ENCODE measurements around the gene HIC2.
"Not testable (repeated sequence)": the region's sequence is repeated elsewhere in the genome, so short reads cannot be mapped to it uniquely, and the experiment has no call there.

HIC2 gene

DNA sequence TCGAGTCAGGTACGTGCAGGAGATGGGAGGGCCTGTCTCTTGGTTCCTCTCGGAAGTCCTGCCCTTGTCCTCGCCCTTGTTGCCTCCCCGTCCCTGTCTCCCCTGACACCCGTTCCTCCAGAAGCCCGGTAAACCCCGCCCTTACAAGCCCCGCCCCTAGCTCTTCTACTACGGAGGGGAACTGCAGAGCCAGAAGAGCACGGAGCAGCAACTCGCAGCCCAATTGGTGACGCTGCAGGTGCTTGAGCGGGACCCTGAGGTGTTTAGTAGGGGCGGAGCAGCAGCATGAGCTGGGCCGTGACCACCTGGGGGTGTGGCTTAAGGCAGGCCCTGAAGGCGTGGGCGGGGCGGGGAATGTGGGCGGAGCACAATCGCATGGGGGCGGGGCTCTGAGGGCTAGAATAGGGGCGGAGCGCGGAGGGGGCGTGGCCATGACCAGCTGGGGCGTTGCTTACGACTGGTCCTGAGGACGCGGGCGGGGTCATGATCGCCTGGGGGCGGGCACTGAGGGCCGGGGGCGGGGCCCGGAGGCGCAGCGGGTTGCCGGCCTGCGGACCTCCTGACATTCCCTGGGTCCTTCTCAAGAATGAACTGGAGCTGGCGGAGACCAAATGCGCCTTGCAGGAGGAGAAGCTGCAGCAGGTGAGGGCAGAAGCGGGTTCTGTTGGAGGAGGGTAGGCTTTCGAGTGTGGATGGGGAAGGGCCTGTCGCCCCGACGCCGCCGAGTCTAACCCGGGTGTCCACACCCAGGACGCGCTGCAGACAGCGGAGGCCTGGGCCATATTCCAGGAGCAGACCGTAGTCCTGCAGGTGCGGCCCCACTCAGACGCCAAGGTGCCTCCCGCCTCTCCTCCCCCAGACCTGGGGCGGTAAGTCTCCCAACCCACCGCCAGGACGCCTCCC, 51.3 kb downstream of the HIC2 start:
- H3K36me3 ChIP-seq; H3K27me3 ChIP-seq (ENCODE audit: insufficient read depth, low read depth, severe bottlenecking); H3K9me3 ChIP-seq (ENCODE audit: severe bottlenecking); H3K27ac ChIP-seq: not testable (repeated sequence)
- H3K4me3 ChIP-seq (ENCODE audit: low read depth, low read length), result peak overlapping the region; percentile 29
- peak; percentile 94 for DNase-seq

DNA sequence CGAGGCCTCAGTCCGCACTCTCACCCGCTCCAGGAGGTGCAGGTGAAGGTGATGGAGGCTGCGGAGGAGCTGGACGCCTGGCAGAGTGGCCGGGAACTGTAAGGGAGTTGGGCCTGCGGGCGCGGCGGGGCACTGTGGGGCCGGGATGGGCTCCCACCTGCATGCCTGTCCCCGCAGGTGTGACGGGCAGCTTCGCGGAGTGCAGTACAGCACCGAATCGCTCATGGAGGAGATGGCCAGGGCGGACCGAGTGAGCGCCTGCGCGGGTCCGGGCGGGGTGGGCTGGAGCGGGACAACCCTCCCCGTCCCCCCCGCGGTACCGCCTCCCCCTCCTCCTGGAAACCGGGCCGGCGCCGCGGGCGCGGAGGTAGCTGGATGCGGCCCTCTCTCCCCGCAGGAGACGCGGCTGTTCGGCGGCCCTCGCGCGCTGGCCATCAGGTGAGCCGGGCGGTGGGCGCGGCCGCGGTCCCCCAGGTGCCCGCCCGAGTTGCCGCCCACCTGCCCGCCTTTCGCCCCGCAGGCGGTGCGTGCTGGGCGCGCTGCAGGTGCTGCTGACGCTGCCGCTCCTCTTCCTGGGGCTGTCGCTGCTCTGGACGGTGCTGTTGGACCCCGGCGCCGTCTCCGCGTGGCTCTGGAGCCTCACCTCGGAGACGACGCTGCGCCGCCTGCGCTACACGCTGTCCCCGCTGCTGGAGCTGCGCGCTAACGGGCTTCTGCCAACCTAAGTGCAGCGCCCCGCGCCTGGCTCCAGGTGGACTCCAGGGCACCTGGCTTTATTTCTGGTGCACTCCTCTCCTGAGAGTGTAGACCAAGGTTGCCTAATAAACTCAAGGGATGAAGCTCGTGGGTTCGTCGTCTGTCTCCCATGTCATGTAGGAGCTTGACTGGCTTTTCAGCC, 52.2 kb downstream of the HIC2 start:
- H3K9me3 ChIP-seq (ENCODE audit: severe bottlenecking); H3K27me3 ChIP-seq (ENCODE audit: insufficient read depth, low read depth, severe bottlenecking); DNase-seq; H3K4me3 ChIP-seq (ENCODE audit: low read depth, low read length); H3K36me3 ChIP-seq; H3K27ac ChIP-seq: not testable (repeated sequence)

DNA sequence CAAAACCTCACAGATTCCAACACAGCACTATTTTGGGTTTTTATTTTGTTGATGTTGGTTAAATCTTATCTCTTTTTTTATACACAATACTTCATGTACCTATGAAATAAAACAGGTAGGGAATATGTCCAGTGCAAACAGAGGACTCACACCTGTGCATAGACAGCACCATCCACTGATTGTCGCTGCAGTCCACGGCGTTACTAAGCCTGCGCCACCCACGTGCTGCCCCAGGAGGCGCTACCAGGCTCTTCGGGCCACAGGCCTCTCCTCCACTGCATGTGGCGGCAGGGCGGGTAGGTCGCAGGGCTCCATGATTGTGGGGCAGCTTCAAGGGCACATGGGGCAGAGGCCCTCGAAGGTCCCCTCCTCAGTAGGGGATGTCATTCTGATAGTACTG, 55.8 kb downstream of the HIC2 start:
- DNase-seq; H3K36me3 ChIP-seq; H3K4me3 ChIP-seq (ENCODE audit: low read depth, low read length); H3K9me3 ChIP-seq (ENCODE audit: severe bottlenecking); H3K27me3 ChIP-seq (ENCODE audit: insufficient read depth, low read depth, severe bottlenecking); H3K27ac ChIP-seq: not testable (repeated sequence)

DNA sequence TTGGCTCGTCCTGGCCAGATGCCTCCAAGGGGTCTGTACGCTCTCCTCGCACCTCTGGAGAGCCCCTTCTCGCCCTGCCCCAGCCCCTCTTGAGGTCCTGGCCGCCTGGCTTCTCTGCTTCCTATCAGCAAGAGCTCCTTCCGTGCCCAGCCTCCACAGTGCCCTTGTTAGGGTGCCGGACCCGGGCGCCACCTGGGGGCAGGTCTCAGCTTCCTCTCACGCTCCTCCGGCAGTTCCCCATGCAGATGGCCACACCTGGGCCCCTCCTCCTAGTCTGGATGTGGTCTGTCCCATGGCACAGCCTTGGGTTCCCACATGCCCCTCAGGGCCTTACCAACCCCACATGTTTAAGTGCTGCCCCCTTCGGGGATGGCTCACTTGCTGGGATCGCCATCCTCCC, 56.5 kb downstream of the HIC2 start:
- DNase-seq; H3K9me3 ChIP-seq (ENCODE audit: severe bottlenecking); H3K27me3 ChIP-seq (ENCODE audit: insufficient read depth, low read depth, severe bottlenecking); H3K4me3 ChIP-seq (ENCODE audit: low read depth, low read length); H3K27ac ChIP-seq; H3K36me3 ChIP-seq: not testable (repeated sequence)

DNA sequence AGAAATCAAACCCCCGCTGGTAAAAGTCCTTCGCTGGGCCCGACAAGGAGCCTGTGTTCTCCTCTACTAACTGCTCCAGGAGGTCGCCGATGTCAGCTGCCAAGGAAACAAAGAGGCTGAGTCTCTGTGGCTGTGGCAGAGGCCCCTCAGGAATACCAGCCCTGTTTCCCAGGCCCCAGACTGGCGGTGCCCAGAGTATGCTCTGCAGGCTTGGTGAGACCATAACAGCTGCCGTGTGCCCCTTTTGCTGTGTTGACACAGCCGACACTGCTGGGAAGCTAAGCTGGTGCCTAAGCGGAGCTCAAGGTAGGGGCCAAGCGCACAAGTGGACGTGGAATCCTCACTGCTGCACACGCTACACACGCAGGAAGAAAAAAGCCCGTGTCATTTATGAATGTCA, 66.9 kb downstream of the HIC2 start:
- H3K27ac ChIP-seq; H3K36me3 ChIP-seq; H3K4me3 ChIP-seq (ENCODE audit: low read depth, low read length); H3K9me3 ChIP-seq (ENCODE audit: severe bottlenecking); DNase-seq; H3K27me3 ChIP-seq (ENCODE audit: insufficient read depth, low read depth, severe bottlenecking): not testable (repeated sequence)

DNA sequence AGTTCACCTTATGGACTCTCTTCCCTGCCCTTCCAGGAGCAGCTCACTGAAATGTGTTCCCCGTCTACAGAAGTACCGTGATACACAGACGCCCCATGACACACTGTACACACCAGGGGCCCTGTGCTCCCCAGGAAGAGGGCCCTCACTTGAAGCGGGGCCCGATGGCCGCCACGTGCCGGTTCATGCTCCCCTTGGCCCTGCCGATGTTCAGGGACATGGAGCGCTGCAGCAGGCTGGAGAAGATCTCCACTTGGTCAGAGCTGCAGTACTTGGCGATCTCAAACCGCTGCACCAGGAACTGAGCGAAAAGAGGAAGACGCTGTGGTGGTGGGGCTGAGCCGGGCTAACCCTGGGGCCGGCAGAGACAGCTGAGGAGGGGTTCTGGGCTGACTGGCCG, 70.6 kb downstream of the HIC2 start:
- not testable (repeated sequence) for H3K9me3 ChIP-seq (ENCODE audit: severe bottlenecking); H3K4me3 ChIP-seq (ENCODE audit: low read depth, low read length); H3K36me3 ChIP-seq; H3K27me3 ChIP-seq (ENCODE audit: insufficient read depth, low read depth, severe bottlenecking); DNase-seq; H3K27ac ChIP-seq

DNA sequence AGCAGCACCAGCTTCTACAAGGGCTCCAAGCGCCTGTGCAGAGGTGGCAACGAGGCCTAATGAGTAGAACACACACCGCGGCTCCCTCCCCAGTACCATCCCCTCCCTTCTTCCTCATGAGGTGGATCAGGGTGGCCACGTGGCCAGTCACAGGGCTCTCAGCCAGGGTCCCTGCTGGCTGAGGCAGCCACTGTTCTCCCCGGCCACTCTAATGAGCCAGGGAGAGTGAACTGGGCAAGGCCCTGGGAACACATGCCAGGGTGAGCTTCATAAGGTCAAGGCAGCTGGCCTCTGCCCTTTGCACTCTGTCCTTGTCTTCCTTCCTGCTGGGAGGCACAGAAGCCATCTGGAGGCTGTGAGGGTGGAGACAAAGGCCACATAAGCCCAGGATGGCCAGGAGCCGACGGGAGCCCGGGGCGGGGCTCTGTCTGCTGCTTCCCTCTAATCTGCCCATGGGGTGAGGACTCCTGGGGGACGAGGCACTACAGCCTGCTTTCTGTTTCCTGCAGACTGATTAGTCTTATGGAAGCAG, 72.0 kb downstream of the HIC2 start:
- H3K27me3 ChIP-seq (ENCODE audit: insufficient read depth, low read depth, severe bottlenecking); H3K4me3 ChIP-seq (ENCODE audit: low read depth, low read length): not testable (repeated sequence)

DNA sequence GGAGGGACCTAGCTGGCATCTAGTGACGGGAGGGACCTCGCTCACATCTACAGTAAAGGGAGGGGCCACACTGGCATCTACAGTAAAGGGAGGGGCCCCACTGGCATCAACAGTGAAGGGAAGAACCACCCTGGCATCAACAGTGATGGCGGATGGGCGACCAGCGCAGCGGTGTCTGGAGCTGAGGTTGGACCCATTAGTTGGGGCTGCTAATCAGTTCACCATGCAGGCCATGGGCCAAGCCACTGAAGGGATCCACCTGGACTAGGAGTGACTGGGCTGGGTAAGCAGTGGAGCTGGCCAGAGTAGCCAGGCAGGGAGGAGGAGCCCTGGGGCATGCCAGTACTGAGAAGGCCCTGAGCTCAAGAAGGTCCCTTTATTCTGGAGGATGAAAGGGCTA, 73.4 kb downstream of the HIC2 start:
- not testable (repeated sequence) for DNase-seq; H3K4me3 ChIP-seq (ENCODE audit: low read depth, low read length); H3K27me3 ChIP-seq (ENCODE audit: insufficient read depth, low read depth, severe bottlenecking); H3K9me3 ChIP-seq (ENCODE audit: severe bottlenecking); H3K36me3 ChIP-seq
- H3K27ac ChIP-seq, result peak overlapping the region; percentile 55; the same call in 1 of the 2 replicates

More for the DNA sequence above, 72.0 kb downstream of the HIC2 start:
- not testable (repeated sequence) for H3K36me3 ChIP-seq; H3K9me3 ChIP-seq (ENCODE audit: severe bottlenecking); H3K27ac ChIP-seq
- peak; percentile 33 for DNase-seq

DNA sequence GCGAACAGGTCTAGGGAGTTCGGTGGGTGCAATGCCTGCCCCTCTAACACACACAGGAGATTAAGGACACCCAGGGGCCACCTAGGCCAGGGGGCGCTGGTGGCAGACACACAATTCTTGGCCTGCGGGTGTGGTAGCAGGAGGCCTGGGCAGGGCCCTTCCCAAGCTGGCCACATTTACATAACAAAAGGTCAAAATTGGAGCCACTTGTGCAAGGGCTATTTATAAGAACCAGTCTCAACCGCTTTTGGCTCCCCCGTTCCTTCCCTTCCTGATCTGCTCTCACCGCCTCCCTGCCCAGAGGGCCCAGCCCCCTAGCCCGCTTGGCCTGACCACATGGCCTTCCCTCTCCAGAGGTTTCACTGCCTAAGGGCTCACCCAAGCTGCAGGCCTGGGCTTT, 75.1 kb downstream of the HIC2 start:
- not testable (repeated sequence) for H3K4me3 ChIP-seq (ENCODE audit: low read depth, low read length); H3K27me3 ChIP-seq (ENCODE audit: insufficient read depth, low read depth, severe bottlenecking); H3K27ac ChIP-seq; H3K36me3 ChIP-seq; DNase-seq; H3K9me3 ChIP-seq (ENCODE audit: severe bottlenecking)

DNA sequence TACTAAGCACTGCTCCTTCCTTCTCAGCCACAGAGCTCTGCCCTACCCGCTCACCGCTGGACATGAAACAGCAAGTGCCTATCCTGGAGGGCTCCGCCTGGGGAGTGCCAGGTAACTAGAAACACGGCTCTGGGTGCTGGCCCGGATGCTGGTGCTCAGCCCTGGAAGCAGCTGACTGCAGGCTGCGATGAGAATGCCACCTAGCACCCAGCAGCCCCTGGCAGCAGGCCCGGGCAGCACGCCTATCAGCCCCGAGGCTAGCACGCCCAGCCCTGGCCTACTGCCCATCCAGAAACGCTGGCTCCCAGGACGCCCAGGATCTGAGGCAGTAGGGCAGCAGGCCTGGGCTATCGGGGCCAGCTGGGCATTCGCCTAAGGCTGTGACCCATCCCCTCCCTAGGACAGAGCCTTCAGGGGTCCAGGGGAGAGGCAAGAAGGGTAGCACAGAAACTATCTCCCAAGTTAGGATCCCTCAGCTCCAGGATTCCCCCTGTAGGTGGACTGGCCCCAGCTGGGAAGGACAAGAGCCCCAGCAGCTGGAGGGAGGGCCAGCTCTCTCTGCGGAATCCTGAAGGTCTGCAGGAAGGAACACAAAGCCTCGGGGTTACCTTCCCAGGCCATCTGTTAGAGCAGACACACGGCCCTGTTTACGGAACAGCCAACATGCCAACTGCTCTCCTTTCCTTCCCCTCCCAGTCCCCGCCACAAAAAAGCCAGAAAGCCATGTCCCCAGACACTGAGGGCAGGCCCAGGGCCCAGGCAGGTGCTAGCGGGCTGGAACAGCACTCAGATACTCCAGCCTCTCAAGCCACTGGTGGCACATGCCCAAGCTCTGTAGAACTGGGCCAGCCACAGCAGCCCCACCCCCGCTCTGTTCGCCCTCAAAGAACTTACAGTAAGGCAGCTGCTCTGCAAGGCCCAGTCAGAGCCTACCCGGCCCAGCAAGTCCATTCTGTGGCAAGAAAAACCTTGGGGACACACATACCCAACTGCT, 76.9 kb downstream of the HIC2 start:
- DNase-seq, result not testable (repeated sequence)

DNA sequence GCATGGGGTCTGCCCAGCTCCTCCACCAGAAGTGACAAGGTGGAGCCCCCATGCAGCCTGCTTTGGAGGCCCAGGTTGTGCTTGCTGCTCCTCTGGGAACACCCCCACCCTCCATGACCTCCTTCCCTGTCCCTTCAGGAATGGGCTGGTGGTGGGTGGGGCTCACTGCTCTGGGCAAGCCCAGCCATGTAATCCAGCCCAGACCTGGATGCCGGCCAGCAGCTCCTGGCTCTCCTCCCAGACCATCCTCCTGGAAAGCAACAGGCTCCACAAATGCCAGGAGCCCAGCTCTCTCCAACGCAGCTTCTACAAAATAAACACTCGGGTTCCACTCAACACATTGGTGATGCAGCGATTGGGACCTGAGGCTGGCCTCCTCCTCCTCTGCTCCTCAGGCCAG, 80.8 kb downstream of the HIC2 start:
- not testable (repeated sequence) for H3K27me3 ChIP-seq (ENCODE audit: insufficient read depth, low read depth, severe bottlenecking); H3K4me3 ChIP-seq (ENCODE audit: low read depth, low read length); DNase-seq; H3K27ac ChIP-seq; H3K36me3 ChIP-seq; H3K9me3 ChIP-seq (ENCODE audit: severe bottlenecking)

More for the DNA sequence above, 76.9 kb downstream of the HIC2 start:
- not testable (repeated sequence) for H3K27ac ChIP-seq; H3K27me3 ChIP-seq (ENCODE audit: insufficient read depth, low read depth, severe bottlenecking); H3K9me3 ChIP-seq (ENCODE audit: severe bottlenecking); H3K36me3 ChIP-seq; H3K4me3 ChIP-seq (ENCODE audit: low read depth, low read length)

DNA sequence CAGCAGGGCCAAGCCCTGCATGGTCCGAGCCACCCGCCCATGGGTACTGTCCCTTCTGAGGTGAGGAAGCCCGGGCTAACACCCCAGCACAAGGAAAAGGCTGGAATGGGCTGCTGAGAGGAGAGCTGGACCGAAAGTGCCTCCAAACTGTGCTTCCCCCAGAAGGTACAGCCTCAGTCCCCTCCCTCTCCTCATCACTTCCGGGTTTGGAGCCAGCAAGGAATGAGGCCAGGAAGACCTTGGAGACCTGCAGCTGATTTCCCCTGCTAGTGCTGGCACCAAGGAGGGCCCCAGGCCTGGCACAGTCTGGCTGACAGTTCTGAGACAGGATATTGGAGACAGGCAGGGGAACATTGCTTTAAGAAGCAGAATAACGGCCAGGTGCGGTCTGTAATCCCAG, 81.3 kb downstream of the HIC2 start:
- not testable (repeated sequence) for H3K27ac ChIP-seq; H3K36me3 ChIP-seq; H3K9me3 ChIP-seq (ENCODE audit: severe bottlenecking); H3K27me3 ChIP-seq (ENCODE audit: insufficient read depth, low read depth, severe bottlenecking); DNase-seq; H3K4me3 ChIP-seq (ENCODE audit: low read depth, low read length)

DNA sequence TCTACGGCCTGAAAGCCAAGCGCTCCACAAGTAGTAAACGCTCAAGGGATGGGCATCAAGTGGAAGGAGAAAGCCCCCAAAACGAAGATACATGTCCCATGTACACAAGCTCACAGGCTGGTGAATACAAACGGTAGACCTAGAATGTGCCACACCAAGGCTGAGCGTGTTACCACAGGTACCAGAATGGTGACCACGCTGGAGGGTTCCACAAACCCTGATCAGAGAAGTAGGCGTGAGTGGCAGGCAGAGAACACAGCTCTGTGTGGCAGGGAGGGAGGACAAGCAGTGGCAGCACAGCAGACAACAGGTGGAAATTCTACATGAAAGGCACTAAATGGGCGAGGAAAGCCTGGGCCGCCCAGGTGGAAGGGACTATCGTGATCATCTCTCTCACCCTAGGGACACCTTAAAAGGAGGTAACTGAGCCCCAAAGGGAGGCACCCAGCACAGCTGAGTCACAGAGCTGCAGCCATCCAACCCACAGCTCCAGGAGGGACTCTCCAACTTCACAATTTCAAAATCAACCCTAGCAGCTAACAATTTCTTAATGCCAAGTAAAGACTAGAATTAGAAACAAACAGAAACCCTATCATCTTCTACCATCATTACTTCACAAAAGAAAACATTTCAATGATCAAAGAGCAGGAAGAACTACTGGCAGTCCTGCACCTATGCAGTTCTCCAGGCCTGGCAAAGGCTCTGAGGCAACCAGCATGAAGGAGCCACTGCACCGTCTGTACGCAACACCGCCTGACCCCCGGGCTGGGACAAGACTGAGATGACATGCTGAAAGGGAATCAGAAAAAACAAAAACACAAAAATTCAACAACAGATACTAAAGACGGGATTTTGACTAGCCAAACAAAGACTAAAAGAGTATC, 82.7 kb downstream of the HIC2 start:
- not testable (repeated sequence) for H3K27ac ChIP-seq, DNase-seq

More for the DNA sequence above, 82.7 kb downstream of the HIC2 start:
- not testable (repeated sequence) for H3K9me3 ChIP-seq (ENCODE audit: severe bottlenecking); H3K27me3 ChIP-seq (ENCODE audit: insufficient read depth, low read depth, severe bottlenecking); H3K4me3 ChIP-seq (ENCODE audit: low read depth, low read length); H3K36me3 ChIP-seq
